Left lung (tissue), 10 donors: ENCODE measurements around the gene CXCL5. TPM values are rescaled to one million over a fixed set of nuclear protein-coding genes. Genes with fewer than 3 reads are reported as not detected.

Experiments used
- ATAC-seq: fragments of 200-7000 bp; cut with Tn5 transposase; one replicate; pipeline ENCODE4 v1.9.1; 2020; ENCODE audit warnings: moderate library complexity
- DNase-seq, 4 donors: peaks; one replicate each; pipeline ENCODE4 v3.0.0-alpha.2; 2013 to 2020
- H3K27ac ChIP-seq, 2 donors: fragments of 200-600 bp; sonication (generic) in 1 of 2; one replicate each; pipeline versions ENCODE4 v1.5.0 to v1.8.0; 2020 to 2021
- H3K27me3 ChIP-seq, 2 donors: fragments of 200-600 bp; sonication (generic) in 1 of 2; one replicate each; pipeline versions ENCODE4 v1.5.0 to v1.8.0; 2020 to 2021
- H3K36me3 ChIP-seq, 2 donors: fragments of 200-600 bp; sonication (generic) in 1 of 2; one replicate each; pipeline versions ENCODE4 v1.5.0 to v1.8.0; 2020 to 2021
- H3K4me1 ChIP-seq, 2 donors: fragments of 200-600 bp; one replicate each; pipeline ENCODE4 v1.8.0; 2021
- H3K4me3 ChIP-seq, 2 donors: fragments of 200-600 bp; sonication (generic) in 1 of 2; one replicate each; pipeline versions ENCODE4 v1.5.0 to v1.8.0; 2020 to 2021; ENCODE audit warnings: mild to moderate bottlenecking in 1 of 2
- H3K9me3 ChIP-seq, 2 donors: fragments of 200-600 bp; sonication (generic) in 1 of 2; one replicate each; pipeline versions ENCODE4 v1.5.0 to v1.8.0; 2020 to 2021
- CTCF ChIP-seq, 2 donors: fragments of 200-600 bp; sonication (generic) in 1 of 2; IDR thresholded peaks; one replicate each; pipeline versions ENCODE4 v1.5.0 to v1.8.0; 2021; ENCODE audit warnings: antibody characterized with exemption in 2 of 2
- intact Hi-C, 2 donors: fragments of 100-400 bp; cut with DNase I; formaldehyde crosslinking; loops; one replicate each; pipeline versions ENCODE4 v1.11.2 to v1.14.2; 2022
- polyA plus RNA-seq, 6 donors: library from polyadenylated mRNA; unstranded; fragments of 120-200 nt; gene quantifications; one replicate each; pipeline ENCODE4 v1.2.1, GENCODE V29; 2013; ENCODE audit not compliant: insufficient read length in 6 of 6
- total RNA-seq, 2 donors: library from RNA; stranded (reverse); fragmentation: NEBNext Ultra II Directional; extraction: Animal tissue kit (Norgen Biotek cat#: 25700); gene quantifications; one replicate each; pipeline ENCODE4 v1.2.1, GENCODE V29; 2021
- donor health status: DM: no; HTN: yes; CAD: no.
- donor health status: DM: no; HTN: no; CAD: no.

Gene CXCL5
- total and polyA plus RNA-seq, 8 donors: 0.14 to 35.0 (median 0.26) TPM

GRCh38 chr4:74044677-74045076 lies 46.2 kb upstream of the CXCL5 start:
- TF ChIP-seq CTCF (IDR thresholded peaks at IDR 0.05): no peak
- peaks cover 0 to 10% of the 10 kb centered on the region in 2 donors for H3K4me1 ChIP-seq
- no peaks in the 10 kb centered on the region for H3K27me3 ChIP-seq
- H3K36me3 ChIP-seq: no peaks in the 10 kb centered on the region
- DNase-seq (no peak), ATAC-seq (no peak)
- intact Hi-C loops: no loop called here
- H3K9me3 ChIP-seq: peaks cover 0 to 10% of the 10 kb centered on the region in 2 donors
- H3K4me3 ChIP-seq: no peak overlapping the region
- no peak overlapping the region for H3K27ac ChIP-seq

GRCh38 chr4:74042681-74043080 lies 44.2 kb upstream of the CXCL5 start:
- intact Hi-C loops: no loop called here
- no peak for TF ChIP-seq CTCF (IDR thresholded peaks at IDR 0.05)
- ATAC-seq (no peak), DNase-seq (no peak)
- no peak overlapping the region for H3K27ac ChIP-seq
- no peak overlapping the region for H3K4me3 ChIP-seq
- H3K36me3 ChIP-seq: no peaks in the 10 kb centered on the region
- peaks cover 0 to 14% of the 10 kb centered on the region in 2 donors for H3K4me1 ChIP-seq
- H3K9me3 ChIP-seq: peaks cover 0 to 10% of the 10 kb centered on the region in 2 donors
- H3K27me3 ChIP-seq: no peaks in the 10 kb centered on the region

GRCh38 chr4:74041418-74041817 lies 42.9 kb upstream of the CXCL5 start:
- Histone ChIP-seq H3K27me3 (no peaks in the 10 kb centered on the region), H3K4me3 (no peak overlapping the region), H3K9me3 (peaks cover 0 to 2% of the 10 kb centered on the region in 2 donors), H3K36me3 (no peaks in the 10 kb centered on the region), H3K4me1 (peaks cover 0 to 16% of the 10 kb centered on the region in 2 donors), H3K27ac (no peak overlapping the region)
- ATAC-seq (no peak), DNase-seq (no peak)
- intact Hi-C loops: no loop called here
- no peak for TF ChIP-seq CTCF (IDR thresholded peaks at IDR 0.05)

- H3K4me3 ChIP-seq: peak overlapping the region; percentile 50 to 65
- H3K4me1 ChIP-seq: peaks cover 0 to 16% of the 10 kb centered on the region in 2 donors
- no peaks in the 10 kb centered on the region for H3K27me3 ChIP-seq
- TF ChIP-seq CTCF (IDR thresholded peaks at IDR 0.05): no peak
- H3K36me3 ChIP-seq: no peaks in the 10 kb centered on the region
- peak; percentile 13 for ATAC-seq
- DNase-seq: no peak
- peak overlapping the region; percentile 75 to 76 for H3K27ac ChIP-seq
- no peaks in the 10 kb centered on the region for H3K9me3 ChIP-seq
- intact Hi-C loops: no loop called here
These were observed 40.9 kb upstream of the CXCL5 start for GRCh38 chr4:74039315-74039763.

GRCh38 chr4:74038425-74039314 lies 40.2 kb upstream of the CXCL5 start, which contains the start of gene CXCL3:
CXCL3 (minus strand) TSS chr4:74038689; CDS start chr4:74038611, 78 bp downstream.
- peak; percentile 95 for ATAC-seq
- Histone ChIP-seq H3K4me1 (peaks cover 0 to 21% of the 10 kb centered on the region in 2 donors), H3K27ac (peak within 1 kb of the TSS; percentile 75 to 76), H3K9me3 (no peaks in the 10 kb centered on the region), H3K36me3 (no peaks in the 10 kb centered on the region), H3K27me3 (no peaks in the 10 kb centered on the region), H3K4me3 (peak within 1 kb of the TSS; percentile 50 to 65)
- intact Hi-C loops: no loop called here
- TF ChIP-seq CTCF (IDR thresholded peaks at IDR 0.05): peak; percentile 37 to 39
- peak; percentile 50 to 94 (median 76) for DNase-seq
